MCF 10A (cell line): ENCODE data around the gene CYFIP1. TPM values are rescaled to one million over a fixed set of nuclear protein-coding genes. Genes with fewer than 3 reads are reported as not detected.

Experiments
- BruUV-seq: library from RNA; stranded (reverse); fragments of 400-500 nt; replicated peaks from 2 replicates; lab custom pipeline; 2021; lab: Mats Ljungman, UMichigan
- CTCF ChIA-PET: fragments of 300-600 bp; sonication (Branson Sonifier 250); formaldehyde crosslinking; extraction: SDS; loops from one replicate; lab custom pipeline; 2021; ENCODE audit warnings: antibody characterized with exemption, inconsistent platforms; lab: Yijun Ruan, JAX
- POLR2A ChIA-PET: fragments of 300-600, 350-650 bp; sonication (Branson Sonifier 250); formaldehyde crosslinking; extraction: SDS; loops from one replicate; lab custom pipeline; 2020; ENCODE audit warnings: antibody characterized with exemption, inconsistent platforms; lab: Yijun Ruan, JAX
- DNase-seq: peaks from one replicate; pipeline ENCODE4 v3.0.0-alpha.2; 2018; ENCODE audit not compliant: unreplicated experiment
- H3K27ac Mint-ChIP-seq: one replicate; pipeline ENCODE4 v1.8.0; 2022; ENCODE audit warnings: mild to moderate bottlenecking, low read depth, mixed read lengths; ENCODE audit not compliant: unreplicated experiment
- H3K27me3 Mint-ChIP-seq: one replicate; pipeline ENCODE4 v1.8.0; 2022; ENCODE audit warnings: mixed read lengths; ENCODE audit not compliant: insufficient read depth, unreplicated experiment
- H3K36me3 Mint-ChIP-seq: one replicate; pipeline ENCODE4 v1.8.0; 2022; ENCODE audit warnings: mild to moderate bottlenecking, moderate library complexity, mixed read lengths; ENCODE audit not compliant: insufficient read depth, unreplicated experiment
- H3K4me1 Mint-ChIP-seq: one replicate; pipeline ENCODE4 v1.8.0; 2022; ENCODE audit warnings: mixed read lengths; ENCODE audit not compliant: insufficient read depth, unreplicated experiment
- H3K4me3 Mint-ChIP-seq: one replicate; pipeline ENCODE4 v1.8.0; 2022; ENCODE audit warnings: mild to moderate bottlenecking, moderate library complexity, mixed read lengths; ENCODE audit not compliant: unreplicated experiment
- H3K9me3 Mint-ChIP-seq: one replicate; pipeline ENCODE4 v1.8.0; 2022; ENCODE audit warnings: mixed read lengths; ENCODE audit not compliant: unreplicated experiment
- intact Hi-C: fragments of 100-400 bp; cut with micrococcal nuclease; formaldehyde crosslinking; loops from 2 replicates; pipeline ENCODE4 v1.14.1; 2022
- total RNA-seq: library from RNA; stranded (reverse); gene quantifications from 2 replicates; pipeline ENCODE4 v1.2.3, GENCODE V29; 2022
- TF ChIP-seq, protein P1 (sequence below): fragments of 200-600 bp; IDR thresholded peaks from one replicate; pipeline ENCODE4 v1.8.0; 2022; ENCODE audit warnings: antibody characterized with exemption, mild to moderate bottlenecking; ENCODE audit not compliant: unreplicated experiment

CYFIP1 gene
- total RNA-seq, 1 experiment from 2014 or later: 99.1 TPM

DNA sequence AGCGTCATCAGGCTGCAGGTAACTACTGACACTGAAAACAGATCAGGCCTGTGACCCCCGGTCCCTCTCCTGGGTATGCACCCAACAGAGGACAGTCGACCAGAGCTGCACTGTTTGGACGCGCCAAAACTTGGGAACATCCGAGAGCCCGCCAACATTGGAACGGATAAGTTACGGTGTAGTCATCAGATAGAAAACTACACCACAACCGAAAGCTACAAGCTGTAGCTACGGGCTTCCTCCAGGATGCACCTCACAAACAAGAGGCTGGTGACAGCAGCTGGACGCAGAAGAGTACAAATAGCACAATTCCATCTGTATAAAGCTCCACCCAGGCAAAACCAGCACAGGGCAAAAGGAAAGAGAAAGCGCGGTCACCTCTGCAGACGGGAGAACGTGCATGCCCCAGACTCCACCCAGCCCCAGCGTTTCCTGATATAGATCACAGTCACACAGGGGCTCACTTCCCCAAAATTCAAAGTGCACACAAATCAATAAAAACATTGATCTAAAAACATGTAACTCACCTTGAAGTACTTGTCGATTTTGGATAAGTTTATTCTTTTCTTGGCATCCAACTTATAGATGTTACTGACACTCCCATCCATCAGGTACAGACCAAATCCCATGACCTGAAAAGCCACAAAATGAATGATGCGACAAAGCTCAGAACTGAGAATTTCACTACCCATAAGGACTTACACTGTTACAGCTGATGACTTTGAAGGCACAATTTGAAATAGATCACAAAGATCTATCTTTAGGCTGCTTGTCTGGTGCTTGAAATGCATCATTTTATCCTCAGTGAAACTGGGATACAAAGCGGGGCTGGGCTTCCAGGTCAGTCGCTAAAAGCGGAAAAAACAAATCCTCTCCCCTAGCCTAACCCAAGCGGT, 43.3 kb downstream of the CYFIP1 start:
- TF ChIP-seq, protein P1, sequence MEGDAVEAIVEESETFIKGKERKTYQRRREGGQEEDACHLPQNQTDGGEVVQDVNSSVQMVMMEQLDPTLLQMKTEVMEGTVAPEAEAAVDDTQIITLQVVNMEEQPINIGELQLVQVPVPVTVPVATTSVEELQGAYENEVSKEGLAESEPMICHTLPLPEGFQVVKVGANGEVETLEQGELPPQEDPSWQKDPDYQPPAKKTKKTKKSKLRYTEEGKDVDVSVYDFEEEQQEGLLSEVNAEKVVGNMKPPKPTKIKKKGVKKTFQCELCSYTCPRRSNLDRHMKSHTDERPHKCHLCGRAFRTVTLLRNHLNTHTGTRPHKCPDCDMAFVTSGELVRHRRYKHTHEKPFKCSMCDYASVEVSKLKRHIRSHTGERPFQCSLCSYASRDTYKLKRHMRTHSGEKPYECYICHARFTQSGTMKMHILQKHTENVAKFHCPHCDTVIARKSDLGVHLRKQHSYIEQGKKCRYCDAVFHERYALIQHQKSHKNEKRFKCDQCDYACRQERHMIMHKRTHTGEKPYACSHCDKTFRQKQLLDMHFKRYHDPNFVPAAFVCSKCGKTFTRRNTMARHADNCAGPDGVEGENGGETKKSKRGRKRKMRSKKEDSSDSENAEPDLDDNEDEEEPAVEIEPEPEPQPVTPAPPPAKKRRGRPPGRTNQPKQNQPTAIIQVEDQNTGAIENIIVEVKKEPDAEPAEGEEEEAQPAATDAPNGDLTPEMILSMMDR: no peak
- Mint-ChIP-seq H3K4me1 (no peaks in the 10 kb centered on the region), H3K27ac (no peak overlapping the region), H3K4me3 (no peak overlapping the region), H3K27me3 (no peaks in the 10 kb centered on the region), H3K9me3 (no peaks in the 10 kb centered on the region), H3K36me3 (peaks cover 72% of the 10 kb centered on the region)
- ChIA-PET CTCF (no interaction called here), POLR2A (no interaction called here)
- BruUV-seq: no TSS peak
- DNase-seq: no peak
- intact Hi-C loops: no loop called here

DNA sequence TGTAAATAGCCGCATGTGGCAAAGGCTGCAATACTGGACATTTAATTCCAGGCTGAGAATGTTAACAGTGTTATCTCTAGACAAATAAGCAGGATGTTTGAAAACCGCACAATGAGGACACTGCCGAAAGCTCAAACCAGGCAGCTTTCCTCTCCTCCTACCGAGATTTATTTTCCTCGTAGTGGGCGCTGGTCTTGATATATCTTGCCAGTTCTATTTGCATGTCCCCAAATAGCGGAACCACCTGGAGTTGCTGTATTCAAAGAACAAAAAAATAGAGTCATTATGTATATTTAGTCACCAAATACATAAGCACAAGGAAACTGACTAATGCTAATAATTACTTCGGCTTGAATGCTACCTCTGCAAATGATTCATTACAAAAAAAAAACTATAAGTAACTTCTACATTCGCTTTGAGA, 46.5 kb downstream of the CYFIP1 start:
- ChIA-PET CTCF (interaction anchor here (0.7 kb wide), 1 partner anchor 138 kb away, joined by 3 read pairs; no protein-coding TSS in a partner anchor), POLR2A (no interaction called here)
- no peak overlapping the region for H3K27ac Mint-ChIP-seq
- peaks cover 11% of the 10 kb centered on the region for H3K4me1 Mint-ChIP-seq
- H3K36me3 Mint-ChIP-seq: peaks cover 77% of the 10 kb centered on the region
- no peaks in the 10 kb centered on the region for H3K27me3 Mint-ChIP-seq
- no peaks in the 10 kb centered on the region for H3K9me3 Mint-ChIP-seq
- H3K4me3 Mint-ChIP-seq: no peak overlapping the region
- TF ChIP-seq, protein P1: no peak
- intact Hi-C loops: loop anchor here (5.0 kb wide), 1 partner anchor 44 kb away; no protein-coding TSS in a partner anchor
- DNase-seq: no peak
- no TSS peak for BruUV-seq

DNA sequence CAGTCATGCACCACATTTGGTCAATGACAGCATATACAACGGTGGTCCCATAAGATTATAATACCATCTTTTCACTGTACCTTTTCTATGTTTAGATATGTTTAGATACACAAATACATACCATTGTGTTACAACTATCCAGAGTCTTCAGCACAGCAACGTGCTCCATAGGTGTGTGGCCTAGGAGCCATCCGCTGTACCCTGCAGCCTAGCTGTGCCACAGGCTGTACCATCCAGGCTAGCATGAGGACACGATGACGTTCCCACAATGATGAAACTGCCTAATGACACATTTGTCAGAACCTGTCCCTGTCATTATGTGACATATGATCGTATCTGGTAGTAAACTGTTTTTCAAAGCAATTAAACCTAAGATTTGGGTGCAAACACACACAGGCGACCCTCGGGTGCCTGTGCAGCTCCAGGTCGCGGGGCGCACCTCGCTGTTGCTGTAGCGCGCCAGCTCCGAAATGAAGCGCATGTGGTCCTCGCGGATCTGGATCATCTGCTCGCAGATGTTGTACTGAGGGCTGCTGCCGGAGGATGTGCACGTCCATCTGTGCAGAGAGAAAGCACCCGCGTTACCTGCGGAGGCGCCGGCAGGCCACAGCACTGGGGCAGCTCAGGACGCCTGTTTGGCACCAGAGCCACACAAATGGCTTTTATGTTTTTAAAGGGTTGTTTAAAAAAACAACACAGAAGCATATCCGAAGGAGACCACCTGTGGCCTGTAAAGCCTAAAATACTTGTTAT, 48.2 kb downstream of the CYFIP1 start:
- no peak overlapping the region for H3K4me3 Mint-ChIP-seq
- ChIA-PET CTCF (interaction anchor here (0.7 kb wide), 1 partner anchor 314 kb away, joined by 7 read pairs; no protein-coding TSS in a partner anchor), POLR2A (interaction anchor here (0.6 to 1.2 kb wide), 3 partner anchors 17 to 49 kb away, joined by 3 to 4 read pairs (median 3); partner anchors contain the start of gene CYFIP1)
- no peaks in the 10 kb centered on the region for H3K9me3 Mint-ChIP-seq
- H3K36me3 Mint-ChIP-seq: peaks cover 61% of the 10 kb centered on the region
- BruUV-seq: no TSS peak
- TF ChIP-seq, protein P1: no peak
- DNase-seq: no peak
- intact Hi-C loops: loop anchor here (5.0 kb wide), 1 partner anchor 45 kb away; no protein-coding TSS in a partner anchor
- no peak overlapping the region for H3K27ac Mint-ChIP-seq
- H3K4me1 Mint-ChIP-seq: peaks cover 11% of the 10 kb centered on the region
- H3K27me3 Mint-ChIP-seq: no peaks in the 10 kb centered on the region
